ENCODE measurements around the gene CDC14A.

- TF ChIP-seq POLR2AphosphoS5 (IDR thresholded peaks at IDR 0.05; ENCODE audit: low read depth, low read length) (no peak), CTCF (IDR thresholded peaks at IDR 0.05) (no peak), TCF7L2 (IDR thresholded peaks at IDR 0.05; ENCODE audit: low read depth, low read length) (no peak)
Observed at GRCh38 chr1:100415498-100415778, 63.1 kb downstream of the CDC14A start.
